Activated CD4-positive, alpha-beta T cell treated with anti-CD3 and anti-CD28 coated beads, Interleukin-10, Interleukin-2, amounts not matched to agents 100 ng/mL and 50 ng/mL, durations not matched to agents 16 hours and 8 hours (primary cell): ENCODE results near the gene GRIK2.

Experiments used
- DNase-seq: peaks from one replicate; pipeline ENCODE4 v3.0.0-alpha.2; 2020

GRIK2 gene

DNA sequence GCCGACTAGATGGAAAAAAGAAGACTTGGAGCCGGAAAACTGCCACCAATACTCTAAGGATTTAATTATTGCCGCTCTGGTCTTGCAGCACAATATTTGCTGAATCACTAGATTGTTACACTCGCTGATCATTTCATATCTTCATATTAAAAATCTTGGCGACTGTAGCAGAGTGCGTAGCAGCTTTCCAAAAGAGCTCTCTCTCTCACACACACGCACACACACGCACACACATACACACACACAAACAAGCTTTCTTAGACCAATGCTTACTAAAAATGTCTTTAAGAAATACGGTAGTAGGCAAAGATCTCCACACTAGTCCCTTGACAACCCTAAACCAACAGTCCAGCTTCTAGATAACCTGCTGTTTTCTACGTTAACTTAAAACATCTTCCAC is 7.7 kb downstream of the GRIK2 start:
- DNase-seq: no peak

DNA sequence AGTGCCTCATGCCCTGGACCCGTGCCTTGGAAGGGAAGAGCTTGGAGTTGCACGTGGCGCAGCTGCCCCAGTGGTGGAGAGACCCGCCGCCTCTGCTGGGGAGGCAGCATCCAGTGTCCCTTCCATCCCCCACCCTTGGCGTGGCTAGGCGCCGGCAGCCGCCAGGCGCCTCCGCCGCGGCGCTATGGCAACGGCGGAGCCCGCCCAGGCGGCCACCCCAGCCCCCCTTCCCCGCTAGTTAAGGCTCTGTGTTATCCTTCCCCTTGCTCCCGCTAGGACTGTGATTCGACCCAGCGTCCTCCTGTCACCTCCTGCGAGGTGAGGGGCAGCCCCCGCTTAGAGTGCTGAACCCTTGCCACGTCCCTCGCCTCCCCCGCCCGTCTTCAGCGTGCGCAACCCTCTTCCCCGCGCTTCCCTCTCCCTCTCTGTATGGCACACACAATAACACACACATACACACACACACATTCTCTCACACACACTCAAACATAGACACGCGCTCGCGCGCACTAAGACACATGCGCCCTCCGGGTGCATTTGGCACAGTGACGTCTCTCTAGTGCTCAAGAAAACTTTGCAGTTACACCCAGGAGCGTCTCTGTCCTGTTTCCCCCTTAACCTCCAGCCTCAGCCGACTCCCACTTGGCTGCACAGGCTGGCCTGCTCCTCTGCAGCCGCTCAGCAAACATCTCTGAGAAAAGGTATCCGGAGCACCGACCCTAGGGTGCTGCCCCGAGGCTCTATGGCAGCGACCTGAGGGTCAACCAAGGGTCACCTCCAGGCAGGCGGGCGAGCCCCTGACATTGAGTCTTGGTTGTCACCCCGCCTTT is 8.5 kb downstream of the GRIK2 start:
- DNase-seq: no peak

DNA sequence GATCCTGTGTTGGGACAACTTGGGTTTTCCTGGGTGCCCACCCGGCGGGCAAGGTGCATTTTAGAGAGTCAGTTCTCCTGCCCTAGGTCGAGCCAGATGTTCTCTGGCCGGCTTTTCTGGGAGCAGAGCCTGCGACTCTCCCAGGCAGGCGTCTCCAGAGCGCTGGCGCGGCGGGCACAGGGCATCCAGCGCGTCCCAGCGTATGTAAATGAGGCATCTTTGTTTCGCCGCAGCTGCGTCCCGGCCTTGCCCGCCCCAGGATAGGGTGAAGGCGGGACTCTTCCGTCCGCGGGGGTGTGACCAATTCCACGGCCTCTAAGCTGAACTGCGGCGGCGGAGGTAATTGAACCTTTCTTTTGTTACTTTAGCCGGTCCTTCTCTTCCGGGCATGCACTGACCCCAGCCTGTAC is 9.1 kb downstream of the GRIK2 start:
- DNase-seq: no peak

- DNase-seq: no peak
These were observed 9.9 kb downstream of the GRIK2 start for GRCh38 chr6:101403216-101403945.

GRCh38 chr6:101404775-101405174 is 11.3 kb downstream of the GRIK2 start:
- no peak for DNase-seq

- DNase-seq: no peak
These were observed 20.3 kb downstream of the GRIK2 start for GRCh38 chr6:101413773-101414172.

- no peak for DNase-seq
These were observed 24.4 kb downstream of the GRIK2 start for GRCh38 chr6:101417900-101418299.

DNA sequence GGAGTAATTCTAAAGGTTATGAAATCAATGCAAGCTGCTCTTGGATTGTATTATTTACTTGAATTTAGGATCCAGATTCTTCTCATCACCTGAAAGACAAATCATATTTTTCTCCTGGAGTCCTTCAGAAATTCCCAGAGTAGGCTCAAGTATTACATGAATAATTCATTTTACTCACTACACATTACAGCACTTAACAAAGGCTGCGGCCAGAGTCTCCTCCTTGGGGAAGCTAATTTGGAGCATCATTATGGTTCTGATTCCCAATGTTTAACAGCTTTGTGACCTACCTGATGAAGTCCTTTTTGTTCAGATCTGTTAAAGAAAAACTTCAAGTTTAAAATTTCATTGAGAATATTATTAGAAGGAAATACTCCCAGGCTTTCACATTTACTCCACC is 28.7 kb downstream of the GRIK2 start:
- DNase-seq: no peak

DNA sequence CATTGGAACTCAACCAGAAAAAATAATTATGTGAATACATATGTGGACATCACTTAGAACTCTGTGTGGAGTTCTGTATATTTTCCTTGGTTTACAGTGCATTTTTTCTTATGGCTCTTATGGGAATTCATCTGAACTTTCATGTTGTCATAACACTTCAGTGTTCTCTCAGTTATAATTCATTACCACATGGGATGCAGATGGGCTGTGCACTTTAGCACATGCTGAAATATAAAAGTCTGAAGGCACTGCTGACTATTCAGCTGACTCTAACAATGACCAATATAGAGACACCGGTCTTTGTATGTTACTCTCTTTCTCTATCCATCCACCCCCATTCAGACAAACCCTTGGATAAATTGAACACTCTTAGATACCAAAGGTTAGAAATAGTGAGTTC is 29.3 kb downstream of the GRIK2 start:
- DNase-seq: no peak

DNA sequence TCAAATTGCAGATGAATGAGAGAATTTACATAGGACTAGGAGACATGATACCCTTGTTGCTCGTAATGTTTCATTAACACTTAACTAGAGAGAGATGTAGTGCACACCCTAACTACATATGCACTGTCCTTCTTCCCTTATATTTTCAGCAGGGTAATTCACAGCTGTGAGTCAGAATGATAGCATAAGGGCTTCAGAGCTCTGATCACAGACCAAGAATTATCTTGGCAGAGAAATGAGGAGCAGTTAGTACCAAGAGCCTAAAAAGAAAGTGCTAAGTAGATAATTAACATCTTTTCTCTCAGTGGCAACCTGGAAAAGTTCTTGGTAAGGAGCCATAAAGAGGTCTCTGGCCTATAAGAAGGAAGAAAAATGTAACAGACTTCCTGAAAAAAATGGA is 35.8 kb downstream of the GRIK2 start:
- DNase-seq: no peak

- no peak for DNase-seq
These were observed 36.3 kb downstream of the GRIK2 start for GRCh38 chr6:101429845-101430244.

GRCh38 chr6:101433141-101433540 is 39.6 kb downstream of the GRIK2 start:
- DNase-seq: no peak

DNA sequence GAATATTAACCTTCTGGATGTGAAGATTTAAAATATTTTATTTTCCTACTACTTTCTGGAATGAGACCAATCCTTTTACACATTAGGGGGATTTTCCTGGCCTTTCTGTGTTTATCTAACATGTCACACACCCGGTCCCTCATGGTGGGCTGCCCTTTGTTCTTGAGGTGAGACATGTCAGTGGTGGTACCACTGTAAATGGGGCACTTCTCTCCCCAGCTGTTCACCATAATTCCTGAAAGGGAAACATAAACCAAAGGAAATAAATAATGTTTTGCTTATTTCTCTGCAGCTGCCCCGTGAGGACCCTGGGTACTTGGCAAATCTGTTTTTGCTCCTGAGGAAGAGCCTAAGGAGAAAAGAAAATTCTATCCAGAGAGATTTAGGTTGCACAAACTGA is 41.1 kb downstream of the GRIK2 start:
- no peak for DNase-seq

DNA sequence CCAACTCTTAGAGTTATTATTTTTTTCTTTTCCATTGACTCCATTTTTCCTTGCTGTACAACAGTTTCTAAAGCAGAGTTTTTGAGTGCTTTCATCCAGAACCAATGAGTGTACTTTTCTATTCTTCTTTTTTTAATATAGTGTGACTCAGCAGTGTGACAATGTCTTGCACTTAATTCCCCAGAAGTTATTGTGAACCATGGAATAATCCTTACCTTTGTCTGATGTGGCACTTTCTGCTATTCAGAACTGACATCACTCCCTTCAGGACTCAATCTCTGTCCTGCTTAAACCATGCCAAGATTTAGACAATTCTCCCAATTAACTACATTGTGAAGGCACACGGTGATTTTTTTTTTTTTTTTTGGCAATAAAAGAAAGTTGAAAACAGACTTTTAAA is 41.5 kb downstream of the GRIK2 start:
- DNase-seq: no peak

DNA sequence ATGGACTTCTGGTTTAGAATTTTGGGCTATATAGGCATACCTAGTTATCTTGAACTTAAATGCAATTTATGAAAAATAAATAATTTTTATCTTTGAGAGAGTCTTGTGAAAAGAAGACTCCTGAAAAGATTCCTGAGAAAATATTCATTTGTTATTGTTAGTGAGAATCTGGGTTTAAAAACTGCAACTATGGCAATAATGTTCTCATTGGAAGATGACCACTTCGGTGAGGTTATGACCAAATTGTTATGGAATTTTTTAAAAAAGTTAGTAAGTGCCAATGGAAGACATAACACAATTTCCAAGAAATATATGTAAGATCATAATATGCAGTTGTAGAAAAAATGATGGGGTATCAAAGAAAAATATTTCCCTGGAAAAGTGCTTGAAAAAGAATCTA is 46.3 kb downstream of the GRIK2 start:
- DNase-seq: no peak

GRCh38 chr6:101443315-101443714 is 49.8 kb downstream of the GRIK2 start:
- DNase-seq: no peak

GRCh38 chr6:101444717-101445116 is 51.2 kb downstream of the GRIK2 start:
- no peak for DNase-seq

GRCh38 chr6:101445527-101445926 is 52.0 kb downstream of the GRIK2 start:
- DNase-seq: no peak

DNA sequence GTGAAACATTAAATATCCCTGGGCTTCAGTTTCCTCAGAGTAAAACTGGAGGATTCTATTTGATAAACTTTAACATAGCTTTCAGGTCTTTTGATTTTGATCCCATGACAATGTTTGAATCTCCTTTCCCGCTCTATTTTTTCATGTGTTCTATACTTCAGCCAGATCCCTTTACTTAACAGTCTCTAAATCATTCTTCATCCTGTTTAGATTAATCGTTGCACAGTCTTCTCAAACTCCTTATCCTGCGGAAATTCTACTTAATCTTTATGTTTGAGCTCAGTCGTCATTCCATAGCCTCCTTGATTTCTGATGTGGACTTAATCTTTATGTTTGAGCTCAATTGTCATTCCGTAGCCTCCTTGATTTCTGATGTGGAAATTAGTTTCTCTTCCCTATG is 57.4 kb downstream of the GRIK2 start:
- DNase-seq: no peak

- no peak for DNase-seq
These were observed 58.5 kb downstream of the GRIK2 start for GRCh38 chr6:101451981-101452380.

DNA sequence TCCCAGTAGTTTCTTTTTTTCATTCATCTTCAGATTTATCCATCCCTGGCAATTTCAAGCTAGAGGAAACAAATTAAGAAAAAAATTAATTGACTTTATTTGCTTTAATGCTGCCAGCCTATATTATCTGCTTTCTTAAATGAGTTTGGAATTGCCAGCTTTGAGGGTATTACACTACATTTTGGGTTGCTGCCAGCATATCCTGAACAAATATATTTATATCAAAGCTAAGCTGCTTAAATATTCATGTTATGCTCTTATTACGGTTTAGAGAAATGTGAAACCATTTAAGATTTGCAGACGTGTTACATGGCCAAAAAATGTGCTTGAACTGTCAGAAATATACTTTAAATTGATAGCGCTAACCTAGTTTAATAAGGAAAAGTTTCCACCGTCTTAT is 59.7 kb downstream of the GRIK2 start:
- DNase-seq: no peak

DNA sequence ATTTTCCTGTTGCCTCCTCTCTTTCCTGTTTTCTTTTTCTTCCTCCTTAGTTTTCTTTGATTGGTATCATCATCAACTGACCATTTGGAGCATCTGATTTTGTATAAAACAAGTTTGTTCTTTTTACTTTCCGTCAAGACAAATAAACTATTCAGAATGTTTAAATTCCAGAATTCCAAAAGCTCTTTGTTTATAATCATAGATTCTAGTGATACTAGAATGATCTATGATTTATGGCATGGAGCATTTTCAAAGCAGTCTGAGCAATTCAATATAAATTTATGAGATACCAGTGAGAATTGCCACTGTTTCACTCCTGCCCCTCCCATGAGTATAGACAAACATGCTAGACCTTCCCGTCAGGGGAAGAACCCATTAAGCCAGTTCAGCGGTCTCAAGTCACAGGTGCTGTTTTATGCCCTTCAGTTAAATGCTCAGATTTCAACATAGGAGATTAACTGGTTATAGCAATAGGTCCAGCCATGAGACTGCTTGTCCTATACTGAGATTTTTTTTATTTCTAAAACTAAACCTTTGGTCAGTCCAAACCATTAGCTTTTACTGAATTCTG is 60.7 kb downstream of the GRIK2 start:
- DNase-seq: no peak

- DNase-seq: no peak
These were observed 64.8 kb downstream of the GRIK2 start for GRCh38 chr6:101458336-101458735.

DNA sequence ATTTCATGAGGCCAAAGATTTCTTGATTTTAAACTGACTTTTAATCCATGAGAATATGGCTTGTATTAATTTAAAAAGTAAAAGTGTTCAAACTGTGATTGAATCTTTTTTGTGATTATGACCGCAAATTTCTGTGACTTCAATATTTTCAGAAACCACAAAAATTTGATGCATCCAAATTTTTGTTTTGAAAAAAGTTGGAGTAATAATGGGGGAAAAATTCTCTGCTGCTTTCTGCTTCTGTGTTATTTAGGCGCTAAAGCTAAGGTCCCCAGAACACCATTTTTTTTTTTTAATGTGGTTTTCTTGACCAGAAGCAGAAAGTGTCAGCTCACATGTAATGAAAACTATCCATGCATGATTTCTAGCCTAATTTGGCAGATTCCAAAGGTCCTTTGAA is 65.3 kb downstream of the GRIK2 start:
- no peak for DNase-seq
